ENCODE results near the gene DPT.

Gene DPT

DNA sequence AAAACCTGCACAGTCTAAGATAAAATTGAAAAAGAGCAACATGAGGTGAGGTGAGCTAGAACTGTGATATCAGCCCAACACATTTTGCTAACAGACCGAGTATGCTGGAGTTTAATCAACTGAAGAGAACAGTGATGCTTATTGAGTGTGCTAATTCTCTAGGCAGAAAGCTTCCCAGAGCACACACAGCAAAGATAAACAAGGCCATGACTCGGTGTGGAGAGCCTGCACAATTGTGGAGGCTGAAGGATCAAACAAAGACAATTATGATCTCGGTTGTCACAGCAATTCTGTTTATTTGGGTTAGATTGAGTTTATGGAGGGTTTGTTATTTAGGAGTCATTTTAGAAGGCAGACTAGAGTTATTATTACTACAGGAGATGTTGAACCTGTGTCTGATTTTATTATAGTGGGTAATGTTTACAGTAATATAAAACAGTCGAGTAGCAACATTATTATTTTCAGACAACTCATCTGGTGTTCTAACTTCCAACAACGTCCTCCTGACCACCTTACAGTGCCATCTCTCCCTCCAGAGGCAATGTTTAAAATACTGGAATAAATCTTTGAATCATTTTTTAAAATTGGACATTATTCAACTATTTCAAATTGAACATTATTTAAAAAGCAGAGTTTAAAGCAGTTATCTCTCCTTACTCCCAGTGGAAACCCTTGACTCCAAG is 40.2 kb downstream of the DPT start:
- H3K4me3 ChIP-seq (replicated peaks; ENCODE audit: low read depth, low read length) = no peak overlapping the region
- no peak for DNase-seq (ENCODE audit: low read depth)
- TF ChIP-seq, protein P1, sequence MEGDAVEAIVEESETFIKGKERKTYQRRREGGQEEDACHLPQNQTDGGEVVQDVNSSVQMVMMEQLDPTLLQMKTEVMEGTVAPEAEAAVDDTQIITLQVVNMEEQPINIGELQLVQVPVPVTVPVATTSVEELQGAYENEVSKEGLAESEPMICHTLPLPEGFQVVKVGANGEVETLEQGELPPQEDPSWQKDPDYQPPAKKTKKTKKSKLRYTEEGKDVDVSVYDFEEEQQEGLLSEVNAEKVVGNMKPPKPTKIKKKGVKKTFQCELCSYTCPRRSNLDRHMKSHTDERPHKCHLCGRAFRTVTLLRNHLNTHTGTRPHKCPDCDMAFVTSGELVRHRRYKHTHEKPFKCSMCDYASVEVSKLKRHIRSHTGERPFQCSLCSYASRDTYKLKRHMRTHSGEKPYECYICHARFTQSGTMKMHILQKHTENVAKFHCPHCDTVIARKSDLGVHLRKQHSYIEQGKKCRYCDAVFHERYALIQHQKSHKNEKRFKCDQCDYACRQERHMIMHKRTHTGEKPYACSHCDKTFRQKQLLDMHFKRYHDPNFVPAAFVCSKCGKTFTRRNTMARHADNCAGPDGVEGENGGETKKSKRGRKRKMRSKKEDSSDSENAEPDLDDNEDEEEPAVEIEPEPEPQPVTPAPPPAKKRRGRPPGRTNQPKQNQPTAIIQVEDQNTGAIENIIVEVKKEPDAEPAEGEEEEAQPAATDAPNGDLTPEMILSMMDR (IDR thresholded peaks at IDR 0.05; ENCODE audit: low read length, missing control alignments) = no peak

DNA sequence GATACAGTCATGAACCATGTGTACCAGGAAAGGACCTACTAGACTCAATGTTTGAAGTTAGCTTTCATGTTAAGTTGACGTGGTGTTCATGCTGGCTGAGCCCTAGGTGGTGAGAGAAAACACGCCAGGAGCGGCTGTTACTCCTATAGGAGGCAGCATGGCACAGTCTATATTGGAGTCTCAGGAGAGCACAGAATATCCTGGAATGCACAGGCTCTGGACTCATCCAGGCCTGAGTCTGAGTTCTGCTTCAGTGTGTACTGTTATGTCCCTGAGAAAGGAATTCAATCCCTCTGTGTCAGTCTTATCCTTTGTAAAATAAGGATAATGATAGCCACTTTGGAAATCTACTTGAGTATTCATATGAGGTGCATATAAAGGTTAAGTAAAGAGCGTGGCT is 41.2 kb downstream of the DPT start:
- no peak for DNase-seq (ENCODE audit: low read depth)
- H3K4me3 ChIP-seq (replicated peaks; ENCODE audit: low read depth, low read length) = no peak overlapping the region
- TF ChIP-seq, protein P1 (IDR thresholded peaks at IDR 0.05; ENCODE audit: low read length, missing control alignments) = no peak

DNA sequence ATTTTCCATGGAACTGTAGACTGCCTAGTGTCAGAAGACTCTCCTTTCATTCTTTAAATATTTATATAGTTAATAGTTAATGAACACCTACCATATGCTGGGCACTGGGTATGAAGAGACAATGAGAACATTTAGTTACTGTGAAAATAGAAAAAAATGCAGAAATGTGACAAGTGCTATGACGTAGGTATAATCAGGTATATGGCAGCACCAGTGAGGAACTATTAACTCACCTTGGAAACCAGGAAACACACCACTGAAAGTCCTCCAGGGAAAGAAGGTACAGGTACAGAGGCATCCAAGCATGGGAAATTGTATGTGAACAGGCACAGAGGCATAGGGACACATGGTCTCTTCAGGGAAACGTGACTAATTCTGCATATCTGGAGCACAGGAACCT is 42.3 kb downstream of the DPT start:
- H3K4me3 ChIP-seq (replicated peaks; ENCODE audit: low read depth, low read length) = no peak overlapping the region
- DNase-seq (ENCODE audit: low read depth) = no peak
- TF ChIP-seq, protein P1 (IDR thresholded peaks at IDR 0.05; ENCODE audit: low read length, missing control alignments) = no peak

- no peak overlapping the region for H3K4me3 ChIP-seq (replicated peaks; ENCODE audit: low read depth, low read length)
- no peak for DNase-seq (ENCODE audit: low read depth)
- TF ChIP-seq, protein P1 (IDR thresholded peaks at IDR 0.05; ENCODE audit: low read length, missing control alignments) = no peak
Measured at GRCh38 chr1:168683871-168684270, 45.1 kb downstream of the DPT start.

- H3K4me3 ChIP-seq (replicated peaks; ENCODE audit: low read depth, low read length) = no peak overlapping the region
- TF ChIP-seq, protein P1 (IDR thresholded peaks at IDR 0.05; ENCODE audit: low read length, missing control alignments) = no peak
- no peak for DNase-seq (ENCODE audit: low read depth)
Measured at GRCh38 chr1:168676861-168677260, 52.1 kb downstream of the DPT start.

DNA sequence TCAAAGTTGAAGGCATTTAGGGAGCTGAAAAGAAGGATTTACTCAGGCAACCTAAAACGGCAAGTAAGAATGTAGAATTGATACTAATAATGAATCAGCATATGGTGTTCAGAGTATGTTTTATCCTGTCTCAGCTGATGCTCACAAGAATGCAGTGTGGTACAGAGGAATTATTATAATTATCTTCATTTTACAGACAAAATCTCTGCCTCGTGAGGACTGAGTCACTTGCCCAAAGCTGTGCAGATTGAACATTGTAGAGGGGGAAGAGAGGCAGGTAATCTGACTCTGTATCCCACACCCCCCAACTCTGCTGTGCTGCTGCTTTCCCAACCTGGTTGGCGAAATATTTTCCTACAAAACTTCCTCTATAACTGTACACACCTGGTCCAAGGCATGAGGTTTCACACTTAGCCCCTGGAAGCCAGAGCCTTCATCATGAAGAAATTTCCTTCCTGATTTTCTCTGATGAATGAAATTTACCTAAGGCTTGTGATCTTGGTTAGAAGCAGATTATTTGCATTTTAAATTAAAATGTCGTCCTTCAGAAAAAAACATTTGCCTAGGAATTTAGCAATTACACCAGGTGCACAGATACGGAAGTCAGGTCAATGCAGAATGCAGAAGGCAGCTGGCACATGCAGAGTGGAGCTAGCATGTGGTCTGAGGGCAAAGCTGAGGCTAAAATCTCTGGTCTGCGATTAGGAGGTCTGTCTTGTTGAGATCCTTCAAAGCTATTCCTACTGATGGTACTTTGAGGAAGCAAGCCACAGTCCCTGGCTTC is 52.8 kb downstream of the DPT start:
- DNase-seq (ENCODE audit: low read depth) = no peak
- TF ChIP-seq, protein P1 (IDR thresholded peaks at IDR 0.05; ENCODE audit: low read length, missing control alignments) = no peak

More for the DNA sequence above, 52.8 kb downstream of the DPT start:
- no peak overlapping the region for H3K4me3 ChIP-seq (replicated peaks; ENCODE audit: low read depth, low read length)
